Measurements from ENCODE around the gene CA5A.
A peak's percentile ranks its signal among the peaks of the same experiment; 100 is the strongest.
"Not testable (repeated sequence)": the region's sequence is repeated elsewhere in the genome, so short reads cannot be mapped to it uniquely, and the experiment has no call there.

The CA5A gene

DNA sequence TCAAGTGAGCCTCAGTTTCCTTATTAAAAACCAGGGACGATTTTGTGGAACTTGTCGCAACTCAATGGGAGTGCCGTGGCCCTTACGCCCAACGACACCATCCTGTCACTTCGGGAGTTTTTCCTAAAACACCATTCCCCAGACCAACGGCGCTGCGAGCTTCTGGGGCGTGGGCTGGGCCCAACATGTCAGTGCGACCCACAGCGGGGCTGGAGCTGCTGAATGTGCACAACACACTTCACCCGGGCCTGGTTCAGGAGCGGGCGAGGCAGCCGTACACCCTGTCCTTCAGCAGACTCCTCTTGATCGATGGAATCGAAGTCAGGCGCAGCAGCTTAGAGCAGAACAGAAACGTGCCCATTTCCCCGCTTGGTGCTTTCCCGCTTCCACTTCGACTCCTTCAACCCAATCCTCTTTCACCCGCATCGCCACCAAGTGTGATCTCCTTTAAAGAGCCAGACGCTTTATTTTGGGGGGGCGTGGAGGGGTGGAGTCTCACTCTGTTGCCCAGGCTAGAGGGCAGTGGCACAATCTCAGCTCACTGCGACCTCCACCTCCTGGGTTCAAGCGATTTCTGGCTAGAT is 53.8 kb downstream of the CA5A start:
- TF ChIP-seq, protein P1, sequence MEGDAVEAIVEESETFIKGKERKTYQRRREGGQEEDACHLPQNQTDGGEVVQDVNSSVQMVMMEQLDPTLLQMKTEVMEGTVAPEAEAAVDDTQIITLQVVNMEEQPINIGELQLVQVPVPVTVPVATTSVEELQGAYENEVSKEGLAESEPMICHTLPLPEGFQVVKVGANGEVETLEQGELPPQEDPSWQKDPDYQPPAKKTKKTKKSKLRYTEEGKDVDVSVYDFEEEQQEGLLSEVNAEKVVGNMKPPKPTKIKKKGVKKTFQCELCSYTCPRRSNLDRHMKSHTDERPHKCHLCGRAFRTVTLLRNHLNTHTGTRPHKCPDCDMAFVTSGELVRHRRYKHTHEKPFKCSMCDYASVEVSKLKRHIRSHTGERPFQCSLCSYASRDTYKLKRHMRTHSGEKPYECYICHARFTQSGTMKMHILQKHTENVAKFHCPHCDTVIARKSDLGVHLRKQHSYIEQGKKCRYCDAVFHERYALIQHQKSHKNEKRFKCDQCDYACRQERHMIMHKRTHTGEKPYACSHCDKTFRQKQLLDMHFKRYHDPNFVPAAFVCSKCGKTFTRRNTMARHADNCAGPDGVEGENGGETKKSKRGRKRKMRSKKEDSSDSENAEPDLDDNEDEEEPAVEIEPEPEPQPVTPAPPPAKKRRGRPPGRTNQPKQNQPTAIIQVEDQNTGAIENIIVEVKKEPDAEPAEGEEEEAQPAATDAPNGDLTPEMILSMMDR (IDR thresholded peaks at IDR 0.05; ENCODE audit: borderline replicate concordance, insufficient read depth, low read depth, low read length) = no peak
- H3K4me3 ChIP-seq (ENCODE audit: low read depth, low read length) = no peak overlapping the region

DNA sequence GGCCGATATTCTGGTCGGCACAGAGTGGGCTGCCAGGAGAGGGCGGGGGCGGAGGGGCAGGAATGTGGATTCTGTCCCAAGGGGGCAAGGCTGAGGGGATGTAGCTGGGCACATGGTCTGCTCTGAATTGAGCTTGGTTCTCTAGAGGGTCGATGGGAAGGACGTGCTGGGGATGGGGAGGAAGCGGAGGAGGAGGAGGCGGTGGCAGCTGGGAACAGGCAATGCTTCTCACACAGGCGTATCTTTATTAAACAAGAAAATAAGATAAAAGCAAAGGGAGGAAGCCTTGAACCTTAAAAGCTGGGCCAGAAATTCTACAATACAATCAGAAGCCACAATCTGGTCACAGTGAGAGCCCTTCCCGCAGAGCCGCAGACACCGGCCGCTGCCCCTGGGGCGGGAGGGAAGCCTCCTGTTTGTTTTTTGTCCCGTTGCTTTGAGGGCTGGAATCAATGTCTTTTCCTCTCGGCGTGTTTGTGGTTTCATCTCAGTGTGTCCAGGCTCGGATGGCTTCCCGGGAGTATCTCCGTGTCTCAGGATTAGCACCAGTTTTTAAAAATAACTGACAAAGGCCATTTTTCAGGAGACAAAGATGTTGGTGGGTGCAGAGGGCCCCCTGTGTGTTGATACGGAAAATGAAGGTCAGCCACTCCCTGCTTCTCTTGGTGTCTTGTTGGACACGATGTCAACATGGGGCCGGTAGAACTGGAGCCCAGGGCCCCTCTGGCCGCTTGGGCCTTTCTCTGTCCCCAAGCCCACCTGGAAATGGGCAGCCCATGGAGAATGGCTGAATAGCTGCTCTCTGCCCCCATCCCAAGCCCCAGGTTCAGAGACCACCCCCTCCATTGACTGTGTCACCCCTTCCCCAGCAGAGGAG is 54.8 kb downstream of the CA5A start:
- no peak overlapping the region for H3K4me3 ChIP-seq (ENCODE audit: low read depth, low read length)
- TF ChIP-seq, protein P1 (IDR thresholded peaks at IDR 0.05; ENCODE audit: borderline replicate concordance, insufficient read depth, low read depth, low read length) = no peak

DNA sequence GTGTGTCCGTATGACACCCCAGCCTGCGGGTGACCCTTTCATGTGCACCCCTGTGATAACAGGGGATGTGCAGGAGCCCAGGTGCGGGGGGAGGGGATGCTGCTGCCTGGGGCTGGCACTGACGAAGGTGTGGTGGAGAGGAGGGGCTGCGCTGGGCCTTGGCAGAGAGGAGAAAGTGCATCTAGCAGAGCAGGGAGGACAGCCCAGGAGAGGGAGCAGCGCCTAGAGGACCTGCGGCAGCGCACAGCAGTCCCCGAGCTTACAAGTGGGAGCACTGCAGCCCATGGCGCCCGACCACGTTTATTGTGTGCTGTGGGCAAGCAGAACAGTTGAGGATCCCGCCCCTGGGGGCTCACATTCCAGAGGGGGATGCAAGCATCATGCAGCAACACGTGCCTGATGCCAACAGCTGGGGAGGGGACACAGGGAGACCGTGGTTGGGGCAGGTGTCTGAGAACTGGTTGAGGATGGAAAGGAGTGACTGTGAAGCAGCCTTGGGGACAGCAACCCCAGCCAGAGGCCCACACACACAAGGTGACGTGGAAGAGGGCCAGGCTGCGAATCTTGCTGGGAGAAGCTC is 56.1 kb downstream of the CA5A start:
- H3K4me3 ChIP-seq (ENCODE audit: low read depth, low read length) = no peak overlapping the region
- TF ChIP-seq, protein P1 (IDR thresholded peaks at IDR 0.05; ENCODE audit: borderline replicate concordance, insufficient read depth, low read depth, low read length) = no peak

DNA sequence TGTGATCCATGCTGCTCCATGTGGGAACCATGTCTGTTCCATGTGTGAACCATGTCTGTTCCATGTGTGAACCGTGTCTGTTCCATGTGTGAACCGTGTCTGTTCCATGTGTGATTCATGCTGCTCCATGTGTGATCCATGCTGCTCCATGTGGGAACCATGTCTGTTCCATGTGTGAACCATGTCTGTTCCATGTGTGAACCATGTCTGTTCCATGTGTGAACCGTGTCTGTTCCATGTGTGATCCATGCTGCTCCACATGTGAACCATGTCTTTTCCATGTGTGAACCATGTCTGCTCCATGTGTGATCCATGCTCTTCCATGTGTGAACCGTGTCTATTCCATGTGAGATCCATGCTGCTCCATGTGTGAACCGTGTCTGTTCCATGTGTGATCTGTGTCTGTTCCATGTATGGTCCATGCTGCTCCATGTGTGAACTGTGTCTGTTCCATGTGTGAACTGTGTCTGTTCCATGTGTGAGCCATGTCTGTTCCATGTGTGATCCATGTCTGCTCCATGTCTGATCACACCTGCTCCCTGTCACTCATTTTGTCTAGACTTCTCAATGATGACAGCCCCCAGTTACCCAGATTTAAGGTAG is 56.8 kb downstream of the CA5A start:
- H3K4me3 ChIP-seq (ENCODE audit: low read depth, low read length) = not testable (repeated sequence)

DNA sequence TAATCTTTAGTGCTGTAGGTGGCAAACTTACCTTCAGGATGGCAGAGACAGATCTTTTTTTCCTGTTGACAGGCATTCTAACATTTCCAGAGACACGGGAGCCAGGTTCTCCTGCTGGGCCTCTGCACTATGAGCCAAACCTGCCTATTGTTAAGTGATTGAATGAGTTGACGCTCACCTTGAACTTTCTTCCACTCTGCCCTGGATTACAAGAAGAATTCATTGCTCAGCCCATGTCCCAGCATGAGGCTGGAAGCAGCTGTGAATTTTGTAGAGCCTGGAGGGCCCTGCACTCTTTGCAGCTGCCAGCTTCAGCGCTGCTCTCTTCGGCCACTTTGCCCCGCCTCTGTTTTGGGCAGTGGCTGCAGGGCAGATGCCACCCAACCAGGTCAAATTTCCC is 57.6 kb downstream of the CA5A start:
- TF ChIP-seq, protein P1 (IDR thresholded peaks at IDR 0.05; ENCODE audit: borderline replicate concordance, insufficient read depth, low read depth, low read length) = no peak
- no peak overlapping the region for H3K4me3 ChIP-seq (ENCODE audit: low read depth, low read length)

DNA sequence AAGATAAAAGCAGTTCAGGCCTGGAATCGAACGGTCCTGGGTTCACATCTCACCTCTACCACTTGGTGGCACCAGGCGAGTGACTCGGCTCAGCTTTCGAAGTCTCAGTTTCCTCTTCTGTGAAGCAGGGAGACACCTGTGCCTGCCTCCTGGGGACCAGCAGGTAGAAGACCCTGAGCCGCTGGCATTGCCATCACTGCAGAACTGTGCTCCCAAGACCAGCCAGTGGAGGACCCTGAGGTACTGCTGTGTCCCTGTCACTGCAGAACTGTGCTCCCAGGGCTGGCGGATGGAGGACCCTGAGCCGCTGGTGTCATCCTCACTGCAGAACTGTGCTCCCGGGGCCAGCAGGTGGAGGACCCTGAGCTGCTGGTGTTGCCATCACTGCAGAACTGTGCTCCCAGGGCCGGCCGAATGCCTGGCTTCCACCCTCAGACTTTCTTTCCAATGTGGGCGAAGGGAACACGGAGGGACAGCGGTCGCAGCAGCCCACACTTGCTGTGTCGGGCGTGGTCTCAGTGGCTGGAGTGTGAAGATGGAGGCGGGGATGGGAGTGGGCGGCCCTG is 58.3 kb downstream of the CA5A start:
- H3K4me3 ChIP-seq (ENCODE audit: low read depth, low read length) = no peak overlapping the region
- TF ChIP-seq, protein P1 (IDR thresholded peaks at IDR 0.05; ENCODE audit: borderline replicate concordance, insufficient read depth, low read depth, low read length) = peak; percentile 50; the same call in 1 of the 2 replicates

All from GM12875 (cell line).